ENCODE data around the gene ATP2A2. TPM values are rescaled to one million over a fixed set of nuclear protein-coding genes. Genes with fewer than 3 reads are reported as not detected.
"Not testable (repeated sequence)": the region's sequence is repeated elsewhere in the genome, so short reads cannot be mapped to it uniquely, and the experiment has no call there.

Gene ATP2A2
- total and polyA plus RNA-seq, 3 experiments from 2014 or later, result 4.8 to 199 (median 199) TPM

DNA sequence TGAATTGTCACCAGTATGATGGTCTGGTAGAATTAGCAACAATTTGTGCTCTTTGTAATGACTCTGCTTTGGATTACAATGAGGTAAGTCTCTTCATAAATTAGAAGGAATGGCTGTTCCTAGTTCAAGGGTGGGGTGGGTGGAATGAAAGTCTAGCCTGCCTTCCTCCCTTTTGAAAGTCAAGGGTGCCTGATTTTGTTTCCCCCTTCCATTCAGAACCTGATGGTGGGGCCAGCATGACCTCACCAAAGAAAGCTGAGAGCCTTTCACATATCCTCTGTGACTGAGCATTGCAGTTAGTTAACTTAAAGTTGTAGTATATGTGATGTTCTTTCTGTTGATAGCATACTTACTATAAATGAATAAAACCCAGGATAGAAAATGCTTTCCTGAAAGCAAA, 52.2 kb downstream of the ATP2A2 start:
- no peaks in the 10 kb centered on the region for H3K27me3 ChIP-seq (ENCODE audit: insufficient read depth, low read length, poor library complexity, severe bottlenecking)
- Mint-ChIP-seq H3K36me3 (peaks cover 4 to 94% (median 19%) of the 10 kb centered on the region in 3 donors), H3K4me3 (no peak overlapping the region), H3K27me3 (no peaks in the 10 kb centered on the region), H3K4me1 (peaks cover 5 to 22% (median 12%) of the 10 kb centered on the region in 3 donors), H3K9me3 (no peaks in the 10 kb centered on the region), H3K27ac (peak overlapping the region in 2 of 8 donors; percentile 23 to 63)
- no peak overlapping the region for H3K27ac ChIP-seq (ENCODE audit: low read depth, low read length)
- H3K36me3 ChIP-seq (ENCODE audit: insufficient read depth, low read length), result peaks cover 67% of the 10 kb centered on the region
- no peaks in the 10 kb centered on the region for H3K9me3 ChIP-seq (ENCODE audit: low read length)
- POLR2A ChIA-PET, result no interaction called here
- no peak overlapping the region for H3K4me3 ChIP-seq (ENCODE audit: low read length)
- no peaks in the 10 kb centered on the region for H3K4me1 ChIP-seq (ENCODE audit: insufficient read depth, low read length)
- CTCF ChIA-PET, result no interaction called here
- DNase-seq, result no peak

DNA sequence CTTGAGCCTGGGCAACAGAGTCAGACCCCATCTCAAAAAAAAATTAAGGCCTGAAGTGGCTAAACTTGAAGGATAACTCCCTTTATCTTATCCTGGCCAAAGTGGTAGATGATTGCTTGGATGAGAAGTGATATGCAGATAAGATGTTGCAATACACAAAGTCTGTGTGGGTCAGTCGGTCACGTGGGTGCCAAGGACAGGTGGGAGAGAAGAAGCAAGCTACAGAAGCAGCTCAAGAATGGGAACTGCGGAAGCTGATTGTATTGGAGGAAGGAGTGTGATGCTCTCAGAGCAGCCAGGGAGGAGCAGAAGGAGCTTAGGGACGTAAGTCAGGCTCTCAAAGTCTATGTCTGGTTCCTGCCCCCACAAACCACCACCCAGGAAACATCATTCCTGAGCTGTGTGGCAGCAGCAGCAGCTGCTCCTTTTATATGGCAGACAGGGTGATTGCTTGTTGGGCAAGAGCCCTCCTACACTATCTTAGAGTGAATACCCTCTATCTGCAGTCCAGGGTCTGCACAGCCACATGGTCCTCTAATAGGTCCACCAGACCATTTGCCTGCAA, 54.5 kb downstream of the ATP2A2 start:
- H3K4me3 Mint-ChIP-seq, result no peak overlapping the region
- H3K36me3 ChIP-seq (ENCODE audit: insufficient read depth, low read length), result peaks cover 75% of the 10 kb centered on the region
- no peak overlapping the region for H3K4me3 ChIP-seq (ENCODE audit: low read length)
- no peaks in the 10 kb centered on the region for H3K9me3 ChIP-seq (ENCODE audit: low read length)
- ChIA-PET POLR2A (no interaction called here), CTCF (no interaction called here)
- H3K27me3 Mint-ChIP-seq, result no peaks in the 10 kb centered on the region
- H3K36me3 Mint-ChIP-seq, result peaks cover 10 to 97% (median 30%) of the 10 kb centered on the region in 3 donors
- peak overlapping the region in 2 of 8 donors; percentile 33 to 37 for H3K27ac Mint-ChIP-seq
- no peak for DNase-seq
- H3K4me1 Mint-ChIP-seq, result peaks cover 2 to 11% (median 3%) of the 10 kb centered on the region in 3 donors
- no peaks in the 10 kb centered on the region for H3K27me3 ChIP-seq (ENCODE audit: insufficient read depth, low read length, poor library complexity, severe bottlenecking)
- H3K27ac ChIP-seq (ENCODE audit: low read depth, low read length), result no peak overlapping the region
- no peaks in the 10 kb centered on the region for H3K4me1 ChIP-seq (ENCODE audit: insufficient read depth, low read length)
- H3K9me3 Mint-ChIP-seq, result no peaks in the 10 kb centered on the region

DNA sequence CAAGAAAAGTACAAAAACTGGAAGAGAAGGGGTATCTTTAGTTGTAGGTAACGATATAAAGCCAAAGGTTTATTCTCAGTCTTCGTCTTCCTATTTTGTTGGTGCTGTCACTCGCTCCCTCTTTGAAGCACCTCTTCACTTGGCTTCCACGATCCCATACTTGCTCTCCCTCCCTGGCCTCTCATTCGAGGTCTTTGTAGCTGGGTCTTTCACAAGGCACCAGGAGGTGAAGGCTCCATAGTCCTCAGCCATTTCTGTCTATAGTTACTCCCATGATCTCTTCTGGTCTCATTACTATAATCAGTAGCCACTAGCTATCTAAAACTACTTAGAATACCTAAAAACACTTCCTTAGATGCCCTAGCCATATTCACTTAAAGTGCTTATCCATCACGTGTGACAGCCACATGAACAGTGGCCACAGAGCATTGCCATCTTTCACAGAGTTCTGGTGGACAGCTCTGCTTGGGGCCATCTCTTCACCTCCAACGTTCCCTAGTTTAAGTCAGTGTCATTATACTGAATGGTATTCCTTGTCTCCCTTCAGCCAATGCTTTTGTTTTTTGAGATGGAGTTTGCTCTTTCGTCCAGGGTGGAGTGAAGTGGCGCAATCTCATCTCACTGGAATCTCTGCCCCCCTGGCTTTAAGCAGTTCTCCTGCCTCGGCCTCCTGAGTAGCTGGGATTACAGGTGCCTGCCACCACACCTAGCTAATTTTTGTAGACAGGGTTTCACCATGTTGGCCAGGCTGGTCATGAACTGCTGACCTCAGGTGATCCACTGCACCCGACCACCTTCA, 57.1 kb downstream of the ATP2A2 start:
- Histone ChIP-seq H3K4me3 (ENCODE audit: low read length) (no peak overlapping the region), H3K27me3 (ENCODE audit: insufficient read depth, low read length, poor library complexity, severe bottlenecking) (no peaks in the 10 kb centered on the region), H3K36me3 (ENCODE audit: insufficient read depth, low read length) (peaks cover 85% of the 10 kb centered on the region), H3K4me1 (ENCODE audit: insufficient read depth, low read length) (no peaks in the 10 kb centered on the region), H3K9me3 (ENCODE audit: low read length) (no peaks in the 10 kb centered on the region), H3K27ac (ENCODE audit: low read depth, low read length) (no peak overlapping the region)
- Mint-ChIP-seq H3K36me3 (peaks cover 12 to 98% (median 34%) of the 10 kb centered on the region in 3 donors), H3K4me1 (peaks cover 0 to 2% (median 0%) of the 10 kb centered on the region in 3 donors), H3K9me3 (no peaks in the 10 kb centered on the region), H3K27me3 (no peaks in the 10 kb centered on the region), H3K4me3 (no peak overlapping the region), H3K27ac (peak overlapping the region in 1 of 8 donors; percentile 51)
- POLR2A ChIA-PET, result no interaction called here
- CTCF ChIA-PET, result no interaction called here
- no peak for DNase-seq

DNA sequence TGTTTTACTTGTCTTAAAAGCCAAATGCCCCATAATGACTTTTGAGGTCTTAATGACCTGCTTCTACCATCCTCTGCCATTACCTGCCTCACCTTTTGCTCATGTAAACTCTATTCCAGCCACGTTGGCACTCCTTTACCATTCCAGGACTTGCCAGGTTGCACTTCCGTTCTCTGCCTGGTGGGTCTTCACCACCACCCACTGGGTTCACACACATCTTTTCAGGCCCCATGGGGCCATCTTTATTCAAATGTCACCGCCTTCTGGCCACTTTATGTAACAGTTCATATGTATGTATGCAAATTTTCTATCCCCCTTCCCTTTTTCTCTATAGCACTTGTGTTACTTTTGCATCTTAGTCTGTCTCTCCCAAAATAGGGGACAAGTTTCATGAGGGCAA, 57.7 kb downstream of the ATP2A2 start:
- Histone ChIP-seq H3K36me3 (ENCODE audit: insufficient read depth, low read length) (peaks cover 85% of the 10 kb centered on the region), H3K27ac (ENCODE audit: low read depth, low read length) (no peak overlapping the region), H3K9me3 (ENCODE audit: low read length) (no peaks in the 10 kb centered on the region), H3K4me1 (ENCODE audit: insufficient read depth, low read length) (no peaks in the 10 kb centered on the region), H3K4me3 (ENCODE audit: low read length) (no peak overlapping the region), H3K27me3 (ENCODE audit: insufficient read depth, low read length, poor library complexity, severe bottlenecking) (no peaks in the 10 kb centered on the region)
- H3K27me3 Mint-ChIP-seq, result no peaks in the 10 kb centered on the region
- no peaks in the 10 kb centered on the region for H3K9me3 Mint-ChIP-seq
- H3K27ac Mint-ChIP-seq, result peak overlapping the region in 2 of 8 donors; percentile 9 to 96
- H3K4me3 Mint-ChIP-seq, result no peak overlapping the region
- ChIA-PET CTCF (no interaction called here), POLR2A (no interaction called here)
- H3K36me3 Mint-ChIP-seq, result peaks cover 18 to 98% (median 38%) of the 10 kb centered on the region in 3 donors
- no peak for DNase-seq
- peaks cover 0 to 2% (median 0%) of the 10 kb centered on the region in 3 donors for H3K4me1 Mint-ChIP-seq

- no peak for DNase-seq
- POLR2A ChIA-PET, result no interaction called here
- H3K27me3 Mint-ChIP-seq, result no peaks in the 10 kb centered on the region
These were observed 58.3 kb downstream of the ATP2A2 start for GRCh38 chr12:110339184-110339952.

DNA sequence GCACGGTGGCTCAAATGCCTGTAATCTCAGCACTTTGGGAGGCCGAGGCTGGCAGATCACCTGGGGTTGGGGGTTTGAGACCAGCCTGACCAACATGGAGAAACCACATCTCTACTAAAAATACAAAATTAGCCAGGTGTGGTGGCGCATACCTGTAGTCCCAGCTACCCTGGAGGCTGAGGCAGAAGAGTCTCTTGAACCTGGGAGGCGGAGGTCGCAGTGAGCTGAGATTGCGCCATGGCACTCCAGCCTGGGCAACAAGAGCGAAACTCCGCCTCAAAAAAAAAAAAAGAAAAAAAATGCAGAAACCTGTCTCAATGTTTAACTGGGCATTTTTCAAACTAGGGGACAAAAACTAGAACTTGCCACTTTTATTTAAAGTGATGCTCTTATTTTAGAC, 59.2 kb downstream of the ATP2A2 start:
- H3K27ac ChIP-seq (ENCODE audit: low read depth, low read length); H3K27me3 Mint-ChIP-seq; H3K4me3 ChIP-seq (ENCODE audit: low read length); POLR2A ChIA-PET; CTCF ChIA-PET; H3K4me1 Mint-ChIP-seq; DNase-seq; H3K27me3 ChIP-seq (ENCODE audit: insufficient read depth, low read length, poor library complexity, severe bottlenecking); H3K4me1 ChIP-seq (ENCODE audit: insufficient read depth, low read length); H3K4me3 Mint-ChIP-seq; H3K9me3 Mint-ChIP-seq; H3K27ac Mint-ChIP-seq; H3K9me3 ChIP-seq (ENCODE audit: low read length): not testable (repeated sequence)
- H3K36me3 Mint-ChIP-seq, result peaks cover 31 to 98% (median 48%) of the 10 kb centered on the region in 3 donors
- peaks cover 90% of the 10 kb centered on the region for H3K36me3 ChIP-seq (ENCODE audit: insufficient read depth, low read length)

More at GRCh38 chr12:110339184-110339952, 58.3 kb downstream of the ATP2A2 start:
- CTCF ChIA-PET, result interaction anchor here (0.8 kb wide), 1 partner anchor 214 kb away, joined by 3 read pairs; no protein-coding TSS in a partner anchor
- Mint-ChIP-seq H3K27ac (no peak overlapping the region), H3K4me1 (peaks cover 0 to 2% (median 0%) of the 10 kb centered on the region in 3 donors), H3K4me3 (no peak overlapping the region), H3K9me3 (no peaks in the 10 kb centered on the region), H3K36me3 (peaks cover 23 to 98% (median 41%) of the 10 kb centered on the region in 3 donors)
- Histone ChIP-seq H3K9me3 (ENCODE audit: low read length) (no peaks in the 10 kb centered on the region), H3K4me3 (ENCODE audit: low read length) (no peak overlapping the region), H3K4me1 (ENCODE audit: insufficient read depth, low read length) (no peaks in the 10 kb centered on the region), H3K27ac (ENCODE audit: low read depth, low read length) (no peak overlapping the region), H3K27me3 (ENCODE audit: insufficient read depth, low read length, poor library complexity, severe bottlenecking) (no peaks in the 10 kb centered on the region), H3K36me3 (ENCODE audit: insufficient read depth, low read length) (peaks cover 86% of the 10 kb centered on the region)

DNA sequence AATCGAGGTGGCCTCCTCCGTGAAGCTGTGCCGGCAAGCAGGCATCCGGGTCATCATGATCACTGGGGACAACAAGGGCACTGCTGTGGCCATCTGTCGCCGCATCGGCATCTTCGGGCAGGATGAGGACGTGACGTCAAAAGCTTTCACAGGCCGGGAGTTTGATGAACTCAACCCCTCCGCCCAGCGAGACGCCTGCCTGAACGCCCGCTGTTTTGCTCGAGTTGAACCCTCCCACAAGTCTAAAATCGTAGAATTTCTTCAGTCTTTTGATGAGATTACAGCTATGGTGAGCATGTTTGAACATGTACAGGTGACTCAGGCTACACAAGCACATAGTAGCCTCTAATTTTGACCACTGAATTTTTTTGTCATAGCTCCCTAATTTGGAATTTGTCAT, 59.7 kb downstream of the ATP2A2 start:
- Histone ChIP-seq H3K4me3 (ENCODE audit: low read length) (no peak overlapping the region), H3K27ac (ENCODE audit: low read depth, low read length) (no peak overlapping the region), H3K4me1 (ENCODE audit: insufficient read depth, low read length) (no peaks in the 10 kb centered on the region), H3K9me3 (ENCODE audit: low read length) (no peaks in the 10 kb centered on the region), H3K36me3 (ENCODE audit: insufficient read depth, low read length) (peaks cover 90% of the 10 kb centered on the region), H3K27me3 (ENCODE audit: insufficient read depth, low read length, poor library complexity, severe bottlenecking) (no peaks in the 10 kb centered on the region)
- POLR2A ChIA-PET, result no interaction called here
- H3K36me3 Mint-ChIP-seq, result peaks cover 31 to 98% (median 45%) of the 10 kb centered on the region in 3 donors
- peaks cover 0 to 2% (median 0%) of the 10 kb centered on the region in 3 donors for H3K4me1 Mint-ChIP-seq
- CTCF ChIA-PET, result no interaction called here
- H3K9me3 Mint-ChIP-seq, result no peaks in the 10 kb centered on the region
- no peak overlapping the region for H3K4me3 Mint-ChIP-seq
- no peak for DNase-seq
- no peak overlapping the region for H3K27ac Mint-ChIP-seq
- no peaks in the 10 kb centered on the region for H3K27me3 Mint-ChIP-seq

DNA sequence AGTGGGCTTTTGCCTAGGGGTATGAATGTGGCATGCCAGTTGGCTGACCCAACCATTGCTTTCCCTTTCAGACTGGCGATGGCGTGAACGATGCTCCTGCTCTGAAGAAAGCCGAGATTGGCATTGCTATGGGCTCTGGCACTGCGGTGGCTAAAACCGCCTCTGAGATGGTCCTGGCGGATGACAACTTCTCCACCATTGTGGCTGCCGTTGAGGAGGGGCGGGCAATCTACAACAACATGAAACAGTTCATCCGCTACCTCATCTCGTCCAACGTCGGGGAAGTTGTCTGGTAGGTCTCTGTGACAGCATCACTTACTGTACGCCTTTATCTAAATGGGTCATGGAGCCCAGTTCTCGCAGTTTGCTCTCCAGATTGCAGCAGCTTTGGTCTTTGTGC, 61.1 kb downstream of the ATP2A2 start:
- H3K27ac Mint-ChIP-seq, result peak overlapping the region in 2 of 8 donors; percentile 54 to 57
- H3K27me3 ChIP-seq (ENCODE audit: insufficient read depth, low read length, poor library complexity, severe bottlenecking), result no peaks in the 10 kb centered on the region
- H3K36me3 Mint-ChIP-seq, result peaks cover 41 to 98% (median 47%) of the 10 kb centered on the region in 3 donors
- H3K9me3 Mint-ChIP-seq, result no peaks in the 10 kb centered on the region
- ChIA-PET CTCF (no interaction called here), POLR2A (no interaction called here)
- H3K4me1 Mint-ChIP-seq, result peaks cover 0 to 2% (median 0%) of the 10 kb centered on the region in 3 donors
- peaks cover 82% of the 10 kb centered on the region for H3K36me3 ChIP-seq (ENCODE audit: insufficient read depth, low read length)
- no peak overlapping the region for H3K27ac ChIP-seq (ENCODE audit: low read depth, low read length)
- H3K4me3 ChIP-seq (ENCODE audit: low read length), result no peak overlapping the region
- no peak for DNase-seq
- no peaks in the 10 kb centered on the region for H3K9me3 ChIP-seq (ENCODE audit: low read length)
- H3K4me1 ChIP-seq (ENCODE audit: insufficient read depth, low read length), result no peaks in the 10 kb centered on the region
- H3K27me3 Mint-ChIP-seq, result no peaks in the 10 kb centered on the region
- no peak overlapping the region for H3K4me3 Mint-ChIP-seq
